Measurements from ENCODE around the gene METTL13.

DNA sequence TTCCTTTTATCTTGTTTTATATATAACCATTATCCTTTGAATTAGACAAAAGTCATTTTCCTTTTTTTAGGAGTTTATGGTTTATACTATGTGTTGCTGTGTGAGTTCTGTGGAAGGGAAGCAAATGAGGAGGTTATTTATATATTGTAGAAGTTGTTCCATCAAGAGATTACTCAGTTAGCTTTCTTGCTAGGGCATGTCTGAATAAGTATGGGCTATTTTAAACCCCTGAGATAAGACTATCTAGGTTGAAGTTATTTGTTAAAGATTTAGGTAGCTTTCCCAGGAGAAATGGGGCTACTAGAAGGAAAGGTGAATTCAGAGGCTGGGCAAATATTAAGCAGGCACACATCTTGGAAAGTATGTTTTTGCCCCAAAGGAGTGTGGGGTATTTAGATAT is 23.4 kb upstream of the METTL13 start:
- TF ChIP-seq, protein P1, sequence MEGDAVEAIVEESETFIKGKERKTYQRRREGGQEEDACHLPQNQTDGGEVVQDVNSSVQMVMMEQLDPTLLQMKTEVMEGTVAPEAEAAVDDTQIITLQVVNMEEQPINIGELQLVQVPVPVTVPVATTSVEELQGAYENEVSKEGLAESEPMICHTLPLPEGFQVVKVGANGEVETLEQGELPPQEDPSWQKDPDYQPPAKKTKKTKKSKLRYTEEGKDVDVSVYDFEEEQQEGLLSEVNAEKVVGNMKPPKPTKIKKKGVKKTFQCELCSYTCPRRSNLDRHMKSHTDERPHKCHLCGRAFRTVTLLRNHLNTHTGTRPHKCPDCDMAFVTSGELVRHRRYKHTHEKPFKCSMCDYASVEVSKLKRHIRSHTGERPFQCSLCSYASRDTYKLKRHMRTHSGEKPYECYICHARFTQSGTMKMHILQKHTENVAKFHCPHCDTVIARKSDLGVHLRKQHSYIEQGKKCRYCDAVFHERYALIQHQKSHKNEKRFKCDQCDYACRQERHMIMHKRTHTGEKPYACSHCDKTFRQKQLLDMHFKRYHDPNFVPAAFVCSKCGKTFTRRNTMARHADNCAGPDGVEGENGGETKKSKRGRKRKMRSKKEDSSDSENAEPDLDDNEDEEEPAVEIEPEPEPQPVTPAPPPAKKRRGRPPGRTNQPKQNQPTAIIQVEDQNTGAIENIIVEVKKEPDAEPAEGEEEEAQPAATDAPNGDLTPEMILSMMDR (conservative IDR thresholded peaks at IDR 0.05; ENCODE audit: low read length): no peak
- TF ChIP-seq EZH2phosphoT487 (IDR thresholded peaks at IDR 0.05; ENCODE audit: borderline replicate concordance, low read depth, low read length): no peak

Data from OCI-LY7 (cell line).